ENCODE data around the gene DNASE1L1.

- TF ChIP-seq CTCF (IDR thresholded peaks at IDR 0.05) (no peak), POLR2A (IDR thresholded peaks at IDR 0.05) (no peak)
Measured at GRCh38 chrX:154382483-154383069, 26.5 kb downstream of the DNASE1L1 start.

Data from stomach (tissue), 4 donors.